ENCODE measurements around the gene GNAZ.
"Not testable (repeated sequence)": the region's sequence is repeated elsewhere in the genome, so short reads cannot be mapped to it uniquely, and the experiment has no call there.

The GNAZ gene

DNA sequence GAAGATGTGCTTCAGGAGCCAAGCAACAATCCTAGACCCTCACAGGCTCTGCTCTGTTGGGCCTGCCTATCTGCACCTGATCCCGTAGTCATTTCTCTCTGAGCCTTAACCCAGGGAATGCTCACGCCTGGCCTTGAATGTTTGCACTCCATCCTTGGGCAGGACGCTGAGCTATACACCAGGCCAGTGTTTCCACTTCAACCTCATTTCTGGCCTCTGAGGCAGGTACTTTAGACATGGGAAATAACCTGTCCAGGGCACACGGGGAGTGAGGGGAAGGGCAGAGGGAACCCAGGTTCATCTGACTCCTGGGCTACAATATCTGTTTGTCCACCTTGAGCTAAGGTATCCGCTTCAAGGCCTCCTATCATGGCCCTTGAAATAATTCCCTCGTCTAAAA, 61.6 kb downstream of the GNAZ start:
- Mint-ChIP-seq H3K36me3 (no peaks in the 10 kb centered on the region), H3K27ac (no peak overlapping the region), H3K4me1 (peaks cover 9% of the 10 kb centered on the region), H3K4me3 (no peak overlapping the region), H3K27me3 (no peaks in the 10 kb centered on the region), H3K9me3 (no peaks in the 10 kb centered on the region)

GRCh38 chr22:23132376-23133091, 62.2 kb downstream of the GNAZ start:
- Mint-ChIP-seq H3K4me1 (peaks cover 15% of the 10 kb centered on the region), H3K4me3 (no peak overlapping the region), H3K36me3 (no peaks in the 10 kb centered on the region), H3K27ac (no peak overlapping the region), H3K9me3 (no peaks in the 10 kb centered on the region), H3K27me3 (no peaks in the 10 kb centered on the region)

GRCh38 chr22:23133922-23134321, 63.6 kb downstream of the GNAZ start:
- H3K27ac Mint-ChIP-seq: no peak overlapping the region
- H3K9me3 Mint-ChIP-seq: no peaks in the 10 kb centered on the region
- no peaks in the 10 kb centered on the region for H3K36me3 Mint-ChIP-seq
- peaks cover 24% of the 10 kb centered on the region for H3K4me1 Mint-ChIP-seq
- H3K4me3 Mint-ChIP-seq: no peak overlapping the region
- no peaks in the 10 kb centered on the region for H3K27me3 Mint-ChIP-seq

- not testable (repeated sequence) for H3K4me3 Mint-ChIP-seq, H3K27me3 Mint-ChIP-seq, H3K9me3 Mint-ChIP-seq, H3K36me3 Mint-ChIP-seq
- Mint-ChIP-seq H3K4me1 (peaks cover 45% of the 10 kb centered on the region), H3K27ac (peak overlapping the region; percentile 41)
Measured at GRCh38 chr22:23136991-23137390, 66.7 kb downstream of the GNAZ start.

DNA sequence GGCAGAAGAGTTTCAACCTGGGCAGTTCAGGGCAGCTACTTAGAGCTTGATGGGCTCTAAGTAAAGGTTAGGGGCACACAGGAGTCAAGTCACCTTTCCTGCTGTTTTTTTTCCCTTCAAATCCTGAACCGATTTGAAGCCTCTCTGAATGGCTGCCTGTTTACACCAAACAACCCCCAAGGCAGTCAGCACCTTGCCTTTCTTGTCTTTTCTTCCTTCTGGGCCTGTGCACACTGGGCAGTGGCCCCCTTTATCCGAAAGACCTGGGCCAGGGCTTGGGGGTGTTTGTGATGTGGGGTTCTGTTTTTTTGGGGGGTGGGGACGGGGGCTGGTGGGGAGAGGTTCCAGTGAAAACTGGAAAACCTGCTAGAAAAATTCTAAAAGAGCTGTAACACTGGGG, 67.1 kb downstream of the GNAZ start:
- H3K27me3 Mint-ChIP-seq: no peaks in the 10 kb centered on the region
- H3K4me3 Mint-ChIP-seq: no peak overlapping the region
- peaks cover 49% of the 10 kb centered on the region for H3K4me1 Mint-ChIP-seq

GRCh38 chr22:23137905-23138561, 67.7 kb downstream of the GNAZ start:
- peak overlapping the region; percentile 49 for H3K4me3 Mint-ChIP-seq
- H3K36me3 Mint-ChIP-seq: no peaks in the 10 kb centered on the region
- peak overlapping the region; percentile 91 for H3K27ac Mint-ChIP-seq
- no peaks in the 10 kb centered on the region for H3K9me3 Mint-ChIP-seq
- H3K27me3 Mint-ChIP-seq: no peaks in the 10 kb centered on the region
- peaks cover 55% of the 10 kb centered on the region for H3K4me1 Mint-ChIP-seq

More for the DNA sequence above, 67.1 kb downstream of the GNAZ start:
- Mint-ChIP-seq H3K9me3 (no peaks in the 10 kb centered on the region), H3K27ac (peak overlapping the region; percentile 91), H3K36me3 (no peaks in the 10 kb centered on the region)

DNA sequence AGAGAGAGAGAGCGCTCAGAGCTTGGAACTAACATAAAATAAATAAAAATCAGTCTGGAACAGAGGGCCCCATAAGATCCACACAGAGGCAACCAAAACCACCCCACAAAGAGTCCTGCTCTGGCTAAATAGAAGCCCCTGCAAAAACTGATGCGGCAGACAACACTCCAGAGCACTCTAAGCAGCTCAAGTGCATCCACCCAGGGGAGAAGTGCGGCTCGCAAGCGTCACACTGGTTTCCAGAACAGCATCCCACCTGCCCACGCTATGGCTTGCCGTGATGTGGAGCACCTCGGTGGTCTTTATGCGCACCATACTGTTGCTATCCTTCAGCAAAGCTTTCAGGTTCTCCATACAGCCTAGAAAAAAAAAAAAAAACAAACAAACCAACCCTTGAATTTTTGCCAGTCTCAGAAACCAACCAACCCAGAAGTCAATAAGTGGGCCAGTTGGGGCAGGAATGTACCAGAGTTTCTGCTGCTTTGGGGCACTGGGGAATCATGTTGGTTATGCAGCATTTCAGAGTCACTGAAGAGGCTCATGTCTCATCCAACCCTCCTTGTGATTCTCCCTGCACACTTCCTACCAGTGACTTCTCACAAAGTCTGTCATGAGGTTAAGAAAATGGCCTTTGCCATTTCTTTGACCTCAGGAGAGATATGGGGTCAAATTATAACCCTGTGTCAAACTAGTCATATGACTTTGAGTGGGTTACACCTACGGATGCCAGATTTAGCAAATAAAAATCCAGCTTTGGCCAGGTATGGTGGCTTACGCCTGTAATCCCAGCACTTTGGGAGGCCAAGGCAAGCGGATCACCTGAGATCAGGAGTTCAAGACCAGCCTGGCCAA, 68.5 kb downstream of the GNAZ start:
- Mint-ChIP-seq H3K36me3 (no peaks in the 10 kb centered on the region), H3K4me3 (peak overlapping the region; percentile 49), H3K4me1 (peaks cover 61% of the 10 kb centered on the region), H3K27ac (peak overlapping the region; percentile 91), H3K27me3 (no peaks in the 10 kb centered on the region), H3K9me3 (no peaks in the 10 kb centered on the region)

DNA sequence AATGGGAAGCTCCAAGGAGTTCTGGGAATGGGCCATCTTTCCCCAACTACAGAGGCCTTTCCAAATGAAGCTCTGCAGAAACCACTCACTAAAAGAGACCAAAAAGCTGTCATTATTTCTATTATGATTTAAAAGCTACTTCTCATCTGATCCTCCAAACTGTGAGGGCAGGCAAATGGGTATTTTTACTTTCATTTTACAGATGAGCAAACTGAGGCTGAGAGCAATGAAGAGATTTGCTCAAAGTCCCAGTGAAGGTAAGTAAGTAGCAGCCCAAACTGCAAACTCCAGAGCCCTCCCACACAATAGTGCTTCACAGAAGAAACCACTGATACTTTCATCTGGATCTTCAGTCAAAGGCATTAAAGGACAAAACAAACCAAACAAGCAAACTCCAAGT, 70.1 kb downstream of the GNAZ start:
- H3K27ac Mint-ChIP-seq: no peak overlapping the region
- H3K4me3 Mint-ChIP-seq: no peak overlapping the region
- no peaks in the 10 kb centered on the region for H3K27me3 Mint-ChIP-seq
- H3K9me3 Mint-ChIP-seq: no peaks in the 10 kb centered on the region
- H3K36me3 Mint-ChIP-seq: no peaks in the 10 kb centered on the region
- H3K4me1 Mint-ChIP-seq: peaks cover 76% of the 10 kb centered on the region

GRCh38 chr22:23142546-23143105, 72.3 kb downstream of the GNAZ start:
- peak overlapping the region; percentile 59 for H3K27ac Mint-ChIP-seq
- H3K27me3 Mint-ChIP-seq: no peaks in the 10 kb centered on the region
- H3K9me3 Mint-ChIP-seq: no peaks in the 10 kb centered on the region
- H3K4me1 Mint-ChIP-seq: peaks cover 77% of the 10 kb centered on the region
- H3K4me3 Mint-ChIP-seq: peak overlapping the region; percentile 72
- no peaks in the 10 kb centered on the region for H3K36me3 Mint-ChIP-seq

DNA sequence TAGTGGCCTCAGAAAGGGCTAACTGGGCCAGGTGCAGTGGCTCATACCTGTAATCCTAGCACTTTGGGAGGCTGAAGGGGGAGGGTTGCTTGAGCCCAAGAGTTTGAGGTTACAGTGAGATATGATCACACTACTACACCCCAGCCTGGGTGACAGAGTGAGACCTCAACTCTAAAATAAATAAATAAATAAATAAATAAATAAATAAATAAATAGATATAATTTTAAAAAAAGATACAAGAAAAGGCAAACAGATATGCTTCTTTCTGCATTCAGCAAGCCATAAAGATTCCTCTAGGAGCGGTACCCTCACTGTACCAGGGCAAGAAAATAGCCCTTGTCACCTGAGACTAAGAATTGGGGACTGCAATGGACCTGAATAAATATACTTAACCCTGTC, 72.8 kb downstream of the GNAZ start:
- Mint-ChIP-seq H3K27ac (no peak overlapping the region), H3K36me3 (no peaks in the 10 kb centered on the region), H3K27me3 (no peaks in the 10 kb centered on the region), H3K4me3 (no peak overlapping the region), H3K9me3 (no peaks in the 10 kb centered on the region), H3K4me1 (peaks cover 72% of the 10 kb centered on the region)

DNA sequence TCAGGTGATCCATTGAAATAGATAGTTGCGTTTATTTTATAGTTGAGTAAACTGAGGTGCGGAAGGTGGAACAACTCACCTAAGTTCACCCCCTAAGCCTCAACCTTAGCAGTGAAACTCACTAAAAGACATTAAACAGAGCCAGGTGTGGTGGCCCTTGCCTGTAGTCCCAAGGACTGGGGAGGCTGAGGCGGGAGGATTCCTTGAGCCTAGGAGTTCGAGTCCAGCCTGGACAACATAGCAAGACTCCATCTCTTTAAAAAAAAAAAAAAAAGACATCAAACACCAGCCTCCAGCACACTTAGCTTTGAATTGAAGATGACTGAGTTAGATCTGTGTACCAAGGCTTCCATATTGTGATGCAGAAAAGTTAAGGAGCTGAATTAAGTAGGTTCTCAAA, 74.1 kb downstream of the GNAZ start:
- Mint-ChIP-seq H3K36me3 (no peaks in the 10 kb centered on the region), H3K4me1 (peaks cover 61% of the 10 kb centered on the region), H3K27me3 (no peaks in the 10 kb centered on the region), H3K4me3 (peak overlapping the region; percentile 63), H3K9me3 (no peaks in the 10 kb centered on the region), H3K27ac (peak overlapping the region; percentile 38)

- H3K27me3 Mint-ChIP-seq: no peaks in the 10 kb centered on the region
- H3K36me3 Mint-ChIP-seq: no peaks in the 10 kb centered on the region
- peak within 1 kb of the TSS; percentile 41 for H3K27ac Mint-ChIP-seq
- H3K9me3 Mint-ChIP-seq: no peaks in the 10 kb centered on the region
- H3K4me1 Mint-ChIP-seq: peaks cover 59% of the 10 kb centered on the region
- peak within 1 kb of the TSS; percentile 82 for H3K4me3 Mint-ChIP-seq
Measured at GRCh38 chr22:23144932-23145877, 74.9 kb downstream of the GNAZ start, which contains the start of gene RAB36. RAB36 (plus strand) TSS chr22:23145477; CDS start chr22:23146617, 1,140 bp downstream.

- Mint-ChIP-seq H3K36me3 (no peaks in the 10 kb centered on the region), H3K4me3 (no peak overlapping the region), H3K4me1 (peaks cover 51% of the 10 kb centered on the region), H3K27me3 (no peaks in the 10 kb centered on the region), H3K27ac (peak overlapping the region; percentile 41), H3K9me3 (no peaks in the 10 kb centered on the region)
Measured at GRCh38 chr22:23145878-23146470, 75.7 kb downstream of the GNAZ start.

DNA sequence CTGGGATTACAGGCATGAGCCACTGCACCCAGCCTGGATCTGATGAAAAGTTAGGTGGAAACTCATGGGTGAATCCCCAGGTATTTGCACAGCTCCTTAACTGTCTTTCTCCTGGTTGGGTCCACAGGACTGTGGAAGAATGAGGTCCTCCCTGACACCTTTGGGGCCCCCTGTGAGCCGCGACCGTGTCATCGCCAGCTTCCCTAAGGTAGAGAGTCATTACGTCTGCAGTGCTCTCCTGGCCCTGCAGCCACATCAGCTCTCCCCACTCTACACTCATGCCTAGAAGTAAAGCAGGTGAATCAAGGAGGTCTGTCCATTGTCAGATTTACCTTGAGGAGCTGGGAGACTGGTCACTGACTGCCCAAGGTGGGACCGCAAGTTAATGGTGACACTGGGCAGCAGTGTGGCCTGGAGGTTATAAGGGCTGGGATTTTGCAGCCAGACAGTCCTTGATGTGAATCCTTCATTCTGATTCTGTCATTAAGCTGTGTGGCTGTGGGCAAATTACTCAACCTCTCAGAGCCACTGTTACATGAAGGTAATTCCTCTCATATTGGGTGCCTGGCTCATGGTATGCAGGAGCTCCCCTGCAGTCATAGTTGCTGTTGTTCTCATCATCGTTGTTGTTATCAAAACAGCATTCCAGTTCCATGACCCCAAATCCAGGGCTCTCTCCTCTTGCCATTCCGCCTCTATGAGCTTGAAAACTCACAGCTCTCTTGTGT, 76.3 kb downstream of the GNAZ start:
- no peaks in the 10 kb centered on the region for H3K36me3 Mint-ChIP-seq
- no peaks in the 10 kb centered on the region for H3K9me3 Mint-ChIP-seq
- no peak overlapping the region for H3K4me3 Mint-ChIP-seq
- no peaks in the 10 kb centered on the region for H3K27me3 Mint-ChIP-seq
- peaks cover 46% of the 10 kb centered on the region for H3K4me1 Mint-ChIP-seq
- H3K27ac Mint-ChIP-seq: no peak overlapping the region
